Omental fat pad (tissue), 4 donors: Measurements from ENCODE around the gene RNF5. TPM values are rescaled to one million over a fixed set of nuclear protein-coding genes. Genes with fewer than 3 reads are reported as not detected.

Source experiments
- ATAC-seq: fragments of 150-250 bp; one replicate; pipeline ENCODE4 v1.9.1; 2016; ENCODE audit warnings: mild to moderate bottlenecking, moderate library complexity; ENCODE audit not compliant: low FRiP score
- DNase-seq: peaks from one replicate; pipeline ENCODE4 v3.0.0-alpha.2; 2019; ENCODE audit warnings: low spot score
- CTCF ChIP-seq, 3 donors: fragments of 450-650 bp; IDR thresholded peaks; one replicate each; pipeline ENCODE4 v1.5.1; 2016 to 2017; ENCODE audit warnings: antibody characterized with exemption in 3 of 3, mild to moderate bottlenecking in 3 of 3, moderate library complexity in 2 of 3
- total RNA-seq, 4 donors: library from RNA; depleted of rRNA; stranded (reverse); fragments of >200 nt; gene quantifications; one replicate each; pipeline ENCODE4 v1.1.0, GENCODE V29; 2016

The RNF5 gene
- total RNA-seq, 4 donors from 2014 or later, result 35.1 to 59.1 (median 50.6) TPM

- no peak for TF ChIP-seq CTCF (IDR thresholded peaks at IDR 0.05)
- ATAC-seq, result peak; percentile 53
- DNase-seq, result peak; percentile 46
These were observed 29.7 kb upstream of the RNF5 start for GRCh38 chr6:32148289-32149091.

- DNase-seq, result no peak
- no peak for ATAC-seq
- TF ChIP-seq CTCF (IDR thresholded peaks at IDR 0.05), result no peak
These were observed 29.0 kb upstream of the RNF5 start for GRCh38 chr6:32149092-32149755.

- TF ChIP-seq CTCF (IDR thresholded peaks at IDR 0.05), result no peak
- ATAC-seq (no peak), DNase-seq (no peak)
These were observed 28.0 kb upstream of the RNF5 start for GRCh38 chr6:32149932-32150870.

GRCh38 chr6:32151181-32151862, 26.9 kb upstream of the RNF5 start:
- TF ChIP-seq CTCF (IDR thresholded peaks at IDR 0.05), result no peak
- ATAC-seq, result no peak
- no peak for DNase-seq

GRCh38 chr6:32151863-32152768, 26.1 kb upstream of the RNF5 start, which contains the start of gene PRRT1:
Gene PRRT1, minus strand, starts transcription at chr6:32151939. Its CDS starts 112 bp downstream, at chr6:32151827.
- DNase-seq, result no peak
- ATAC-seq, result no peak
- no peak for TF ChIP-seq CTCF (IDR thresholded peaks at IDR 0.05)
